ENCODE measurements around the gene ID2. TPM values are rescaled to one million over a fixed set of nuclear protein-coding genes. Genes with fewer than 3 reads are reported as not detected.

ID2 gene
- total RNA-seq, 1 experiment from 2014 or later: 2.1 TPM

GRCh38 chr2:8643250-8643995 is 38.4 kb upstream of the ID2 start:
- ATAC-seq (no peak), DNase-seq (ENCODE audit: low read depth, low spot score) (no peak)
- POLR2A ChIA-PET: no interaction called here
- BruUV-seq (replicated peaks): no TSS peak
- Histone ChIP-seq H3K4me3 (ENCODE audit: low read depth in 2 of 2, low read length in 2 of 2) (no peak overlapping the region), H3K4me1 (ENCODE audit: control insufficient read depth, insufficient read depth, low read length) (no peaks in the 10 kb centered on the region), H3K9me3 (ENCODE audit: control insufficient read depth, insufficient read depth, low read depth, low read length) (no peaks in the 10 kb centered on the region), H3K36me3 (ENCODE audit: control insufficient read depth, insufficient read depth, low read length) (no peaks in the 10 kb centered on the region), H3K27me3 (ENCODE audit: control insufficient read depth, insufficient read depth, low read length) (no peaks in the 10 kb centered on the region), H3K27ac (ENCODE audit: low read length) (no peak overlapping the region)
- intact Hi-C loops (cut with micrococcal nuclease; ENCODE audit: unreplicated experiment): no loop called here
- TF ChIP-seq TCF7L2 (IDR thresholded peaks at IDR 0.05; ENCODE audit: low read depth, low read length) (no peak), SIN3A (IDR thresholded peaks at IDR 0.05; ENCODE audit: borderline replicate concordance, insufficient read depth, low read depth, low read length) (no peak), CTCF (IDR thresholded peaks at IDR 0.05) (no peak), REST (IDR thresholded peaks at IDR 0.05; ENCODE audit: insufficient read depth in 1 of 2, low read depth in 2 of 2, low read length in 1 of 2) (no peak), POLR2AphosphoS5 (IDR thresholded peaks at IDR 0.05; ENCODE audit: low read depth, low read length) (no peak)
- in situ Hi-C loops (cut with HindIII; ENCODE audit: low pct_unique_long_range_greater_than_20kb, low sequenced_read_pairs): no loop called here
- CTCF ChIA-PET: no interaction called here

GRCh38 chr2:8643996-8644356 is 37.9 kb upstream of the ID2 start:
- ATAC-seq (no peak), DNase-seq (ENCODE audit: low read depth, low spot score) (no peak)
- H3K9me3 ChIP-seq (ENCODE audit: control insufficient read depth, insufficient read depth, low read depth, low read length): no peaks in the 10 kb centered on the region
- BruUV-seq (replicated peaks): no TSS peak
- POLR2A ChIA-PET: no interaction called here
- in situ Hi-C loops (cut with HindIII; ENCODE audit: low pct_unique_long_range_greater_than_20kb, low sequenced_read_pairs) (no loop called here), intact Hi-C loops (cut with micrococcal nuclease; ENCODE audit: unreplicated experiment) (no loop called here)
- TF ChIP-seq SIN3A (IDR thresholded peaks at IDR 0.05; ENCODE audit: borderline replicate concordance, insufficient read depth, low read depth, low read length) (no peak), POLR2AphosphoS5 (IDR thresholded peaks at IDR 0.05; ENCODE audit: low read depth, low read length) (no peak), REST (IDR thresholded peaks at IDR 0.05; ENCODE audit: insufficient read depth in 1 of 2, low read depth in 2 of 2, low read length in 1 of 2) (no peak), CTCF (IDR thresholded peaks at IDR 0.05) (no peak), TCF7L2 (IDR thresholded peaks at IDR 0.05; ENCODE audit: low read depth, low read length) (no peak)
- no peaks in the 10 kb centered on the region for H3K27me3 ChIP-seq (ENCODE audit: control insufficient read depth, insufficient read depth, low read length)
- H3K4me1 ChIP-seq (ENCODE audit: control insufficient read depth, insufficient read depth, low read length): no peaks in the 10 kb centered on the region
- H3K36me3 ChIP-seq (ENCODE audit: control insufficient read depth, insufficient read depth, low read length): no peaks in the 10 kb centered on the region
- H3K4me3 ChIP-seq (ENCODE audit: low read depth in 2 of 2, low read length in 2 of 2): no peak overlapping the region
- H3K27ac ChIP-seq (ENCODE audit: low read length): no peak overlapping the region
- CTCF ChIA-PET: no interaction called here
